ENCODE data around the gene IFFO2.
"Not testable (repeated sequence)": the region's sequence is repeated elsewhere in the genome, so short reads cannot be mapped to it uniquely, and the experiment has no call there.

Gene IFFO2

DNA sequence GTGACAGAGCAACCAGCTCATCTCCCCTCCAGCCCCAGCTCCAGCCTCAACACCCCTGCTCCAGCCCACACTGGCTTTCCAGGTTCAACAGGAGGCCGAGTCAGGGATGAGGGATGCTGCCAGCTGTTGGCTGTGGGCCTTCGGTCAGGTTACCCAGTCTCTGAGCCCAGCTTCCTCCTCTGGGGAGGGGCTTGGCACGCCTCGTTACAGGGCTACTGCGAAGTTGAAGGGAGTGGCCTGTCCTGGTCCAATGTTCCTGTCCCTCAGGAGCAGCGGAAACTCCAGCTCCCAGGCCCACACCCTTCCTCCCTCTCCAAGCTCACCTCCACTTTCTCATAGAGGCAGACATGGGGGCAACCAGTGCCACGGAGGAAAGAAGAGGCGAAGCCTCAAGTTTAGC is 81.9 kb downstream of the IFFO2 start:
- no peak for DNase-seq (ENCODE audit: low read depth in 2 of 2)

DNA sequence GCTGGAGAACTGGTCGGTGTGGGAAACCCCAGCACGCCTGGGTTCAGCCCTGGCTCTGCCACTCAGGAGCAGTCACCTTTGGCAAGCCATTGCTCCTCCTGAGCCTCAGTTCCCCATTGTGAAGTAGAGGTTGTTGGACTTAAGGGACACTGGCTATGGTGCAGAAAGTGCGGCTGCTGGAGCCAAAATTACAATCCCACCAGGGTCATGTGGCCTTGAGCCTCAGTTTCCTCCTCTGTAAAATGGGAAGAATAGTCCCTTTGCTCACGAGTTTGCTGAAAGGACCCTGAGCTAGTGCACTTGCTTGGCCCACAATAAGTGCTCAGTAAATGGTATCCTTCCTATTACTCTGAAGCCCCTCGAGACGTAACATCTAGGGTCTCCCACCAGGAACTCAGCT is 82.4 kb downstream of the IFFO2 start:
- no peak for DNase-seq (ENCODE audit: low read depth in 2 of 2)

DNA sequence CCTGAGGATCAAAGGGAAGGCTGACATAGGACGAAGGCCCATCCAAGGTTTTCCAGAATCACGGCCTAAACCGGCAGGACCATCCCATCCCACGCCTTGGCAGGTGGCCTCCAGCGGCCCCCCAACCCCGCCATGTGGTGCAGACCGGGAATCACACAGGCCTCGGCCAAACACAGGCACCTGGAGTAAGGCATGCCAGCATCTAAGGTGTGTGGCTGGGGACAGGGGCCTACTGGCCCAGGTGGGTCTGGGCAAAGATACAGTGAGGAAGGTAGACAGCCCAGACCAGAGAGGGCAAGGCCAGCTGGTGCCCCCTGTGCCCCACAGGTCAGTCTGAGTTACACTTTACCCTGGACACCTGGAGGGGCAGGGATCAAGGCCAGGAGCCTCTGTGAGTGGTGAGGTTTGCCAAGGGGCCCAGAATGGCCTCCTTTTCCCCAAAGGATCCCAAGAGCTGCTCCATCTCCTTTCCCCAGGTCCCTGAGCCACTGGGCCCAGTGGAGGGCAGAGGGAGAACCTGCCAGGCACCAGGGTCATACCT is 84.3 kb downstream of the IFFO2 start:
- no peak for DNase-seq (ENCODE audit: low read depth in 2 of 2)

DNA sequence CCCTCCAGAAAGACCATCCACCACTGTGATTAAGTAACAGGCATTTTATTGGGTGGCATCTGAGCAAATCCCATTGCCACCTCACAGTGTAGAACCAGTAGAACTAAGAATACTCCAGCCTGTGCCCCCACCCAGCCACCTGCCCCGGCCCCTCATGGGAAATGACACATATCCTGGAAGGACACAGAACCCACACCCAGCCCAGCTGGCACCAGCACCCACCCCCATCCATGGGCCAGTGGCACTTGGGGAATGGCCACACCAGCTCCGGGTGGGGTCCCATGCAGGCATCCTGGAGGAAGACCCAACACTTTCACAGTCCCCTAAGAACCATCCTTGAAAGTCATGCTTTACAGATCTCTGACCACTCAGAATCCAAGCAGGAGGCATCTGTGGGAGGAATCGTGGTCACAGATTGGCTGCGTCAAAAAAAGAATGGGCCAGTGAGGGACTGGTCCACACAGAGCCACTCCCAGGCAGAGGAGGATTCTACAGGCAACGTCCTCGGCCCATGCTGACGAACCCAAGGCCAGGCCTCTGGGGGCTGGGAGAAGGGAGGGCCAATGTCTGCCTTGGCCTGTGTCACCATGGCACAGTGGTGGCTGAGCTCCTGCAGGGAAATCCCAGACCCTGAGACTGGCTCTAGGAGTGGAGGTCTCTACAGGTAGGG is 84.9 kb downstream of the IFFO2 start:
- no peak for DNase-seq (ENCODE audit: low read depth in 2 of 2)

DNA sequence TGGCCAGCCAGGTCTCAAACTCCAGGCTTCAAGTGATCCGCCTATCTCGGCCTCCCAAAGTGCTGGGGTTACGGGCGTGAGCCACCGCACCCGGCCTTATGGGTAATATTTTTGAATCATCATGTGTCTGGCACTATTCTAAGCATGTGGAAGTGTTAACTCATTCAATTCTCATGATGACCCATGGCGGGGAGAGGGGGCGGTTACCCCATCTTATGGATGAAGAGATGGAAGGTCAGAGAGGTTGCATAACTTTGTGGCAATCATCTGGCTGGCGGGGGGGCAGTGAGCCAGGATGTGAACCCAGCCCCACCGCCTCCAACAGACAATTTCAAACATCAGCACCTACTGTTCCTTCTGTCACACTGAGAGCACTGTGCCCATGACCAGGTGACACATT is 85.5 kb downstream of the IFFO2 start:
- DNase-seq (ENCODE audit: low read depth in 2 of 2): no peak

DNA sequence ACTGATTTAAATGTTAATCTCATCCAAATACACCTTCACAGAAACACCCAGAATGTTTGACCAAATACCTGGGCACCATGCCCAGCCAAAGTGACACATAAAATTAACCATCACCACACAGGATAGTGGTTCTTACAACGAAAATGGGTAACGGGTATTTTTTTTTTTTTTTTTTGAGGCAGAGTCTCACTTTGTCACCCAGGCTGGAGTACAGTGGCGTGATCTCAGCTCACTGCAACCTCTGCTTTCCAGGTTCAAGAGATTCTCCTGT is 85.9 kb downstream of the IFFO2 start:
- DNase-seq (ENCODE audit: low read depth in 2 of 2): not testable (repeated sequence)

DNA sequence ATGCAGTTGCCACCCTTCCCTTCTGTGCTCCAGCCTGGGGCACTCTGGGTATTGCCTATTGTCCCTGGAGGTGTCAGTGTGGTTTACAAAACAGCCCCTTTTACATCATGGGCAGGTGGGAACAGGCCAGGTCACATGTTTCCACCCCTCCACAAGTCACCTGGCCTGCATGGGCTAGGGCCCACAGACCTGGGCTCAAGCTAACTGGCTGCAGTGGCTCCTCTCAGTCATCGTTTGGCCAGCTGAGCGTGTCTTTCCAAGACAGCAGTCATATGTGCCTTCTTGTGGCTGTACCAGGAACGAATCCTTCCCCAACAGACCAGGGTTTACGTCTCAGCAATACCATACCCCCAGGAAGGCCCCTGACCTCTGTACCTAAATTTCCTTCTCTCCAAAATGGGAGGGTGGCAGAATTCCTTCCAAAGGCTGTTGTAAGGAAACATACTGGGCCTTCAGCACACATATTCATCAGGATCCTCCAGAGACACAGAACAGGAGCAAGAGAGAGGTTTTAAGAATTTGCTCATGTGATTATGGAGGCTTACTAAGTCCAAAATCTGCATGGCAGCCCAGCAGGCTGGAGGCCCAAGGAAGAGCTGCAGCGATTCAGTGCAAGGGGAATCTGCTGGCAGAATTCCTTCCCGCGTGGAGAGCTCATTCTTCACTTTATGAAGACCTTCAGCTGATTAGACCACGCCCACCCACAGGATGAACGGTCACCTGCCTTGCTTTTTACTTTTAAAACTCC is 86.5 kb downstream of the IFFO2 start:
- no peak for DNase-seq (ENCODE audit: low read depth in 2 of 2)

DNA sequence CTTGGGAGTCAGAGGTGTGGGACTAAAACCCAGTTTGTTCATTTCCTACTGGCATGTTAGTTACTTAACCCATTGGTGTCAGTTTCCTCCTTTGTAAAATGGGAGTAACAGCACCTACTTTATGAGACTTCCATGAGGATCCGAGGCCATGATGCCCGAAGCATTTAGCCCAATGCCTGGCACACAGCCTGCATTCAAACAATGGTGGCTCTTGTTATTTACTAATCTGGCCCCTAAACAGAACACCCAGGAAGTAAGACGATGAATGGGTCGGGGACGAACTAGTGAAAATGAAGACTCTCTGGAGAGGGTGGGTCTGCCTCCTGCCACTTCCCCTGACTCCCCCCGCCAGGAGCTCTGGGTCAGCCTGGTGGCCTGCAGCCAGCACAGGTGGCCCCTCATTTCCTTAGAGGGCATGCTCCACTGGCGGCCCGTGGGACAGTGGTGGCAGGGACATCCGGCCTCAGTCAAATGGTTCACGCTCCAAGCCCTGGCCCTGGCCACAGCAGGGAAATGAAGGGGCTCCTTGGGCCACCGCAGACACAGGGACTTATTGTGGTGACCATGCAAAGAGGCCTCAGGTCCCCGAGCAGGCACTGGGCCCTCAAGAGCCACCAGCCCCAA is 87.6 kb downstream of the IFFO2 start:
- DNase-seq (ENCODE audit: low read depth in 2 of 2): no peak

DNA sequence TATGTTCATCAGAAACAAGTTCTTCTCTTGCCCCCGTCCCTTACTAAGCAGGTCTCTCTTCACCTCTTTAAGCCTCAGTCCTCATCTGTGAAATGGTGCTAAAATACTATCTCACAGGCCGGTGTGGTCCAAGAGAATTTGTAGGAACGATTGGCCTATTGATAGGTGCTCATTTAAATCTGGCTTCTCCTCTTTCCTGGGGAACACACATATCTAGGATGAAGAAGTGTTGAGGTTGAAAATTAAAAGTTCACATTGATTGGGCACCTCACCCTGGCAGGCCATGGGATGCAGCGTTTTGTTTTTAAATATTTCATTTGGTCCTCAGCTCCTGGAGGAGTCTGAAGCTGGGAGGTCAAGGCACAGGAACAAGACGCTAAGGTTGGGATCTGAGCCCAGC is 88.1 kb downstream of the IFFO2 start:
- no peak for DNase-seq (ENCODE audit: low read depth in 2 of 2)

DNA sequence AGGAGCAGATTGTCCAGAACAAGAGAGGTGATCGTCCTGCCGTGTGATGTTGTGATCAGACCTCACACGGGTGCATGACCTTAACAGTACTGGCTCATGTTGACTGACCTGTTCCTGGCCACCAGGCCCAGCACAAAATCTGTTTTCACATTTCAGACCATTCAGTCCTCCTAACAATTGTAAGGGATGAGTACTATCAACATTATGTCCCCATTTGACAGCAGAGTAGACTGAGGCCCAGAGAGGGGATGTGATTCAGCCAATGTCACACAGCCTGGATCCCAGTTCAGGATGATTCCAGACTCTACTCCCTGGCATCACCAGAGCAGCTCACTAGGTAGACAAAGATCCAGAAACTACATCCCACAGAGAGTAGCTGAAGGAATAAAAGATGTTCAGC is 89.6 kb downstream of the IFFO2 start:
- DNase-seq (ENCODE audit: low read depth in 2 of 2): no peak

DNA sequence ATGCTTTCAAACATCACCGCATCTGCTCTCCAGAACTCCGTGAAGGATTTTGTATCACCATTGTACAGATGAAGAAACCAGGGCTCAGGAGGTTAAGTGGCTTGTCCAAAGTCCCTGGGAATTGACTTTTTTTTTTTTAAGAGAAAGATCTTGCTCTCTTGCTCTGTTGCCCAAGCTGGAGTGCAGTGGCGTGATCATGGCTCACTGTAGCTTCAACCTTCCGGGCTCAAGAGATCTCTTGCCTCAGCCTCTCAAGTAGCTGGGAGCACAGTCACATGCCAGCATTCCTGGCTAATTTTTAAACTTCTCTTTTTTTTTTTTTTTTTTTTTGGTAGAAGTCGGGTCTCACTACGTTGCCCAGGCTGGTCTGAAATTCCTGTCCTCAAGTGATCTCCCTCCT is 90.2 kb downstream of the IFFO2 start:
- DNase-seq (ENCODE audit: low read depth in 2 of 2): no peak

DNA sequence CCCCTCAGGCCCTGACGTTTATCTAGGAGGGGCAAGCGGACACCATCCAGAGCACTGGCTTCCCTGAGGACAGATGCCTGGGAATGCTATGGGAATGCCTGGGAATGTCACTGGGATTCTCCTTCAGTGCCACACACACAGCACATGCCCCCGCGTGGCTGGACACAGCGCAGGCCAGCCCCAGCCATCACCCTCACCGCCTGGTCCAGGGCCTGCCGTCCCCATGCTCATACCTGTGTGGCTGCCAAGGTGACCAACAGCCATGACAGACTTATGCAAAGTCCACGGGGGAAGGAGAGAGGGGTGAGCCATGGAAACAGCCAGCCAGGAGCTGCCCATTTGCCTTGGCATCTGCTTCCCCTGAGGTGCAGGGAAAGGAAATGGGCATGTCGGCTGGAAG is 91.3 kb downstream of the IFFO2 start:
- no peak for DNase-seq (ENCODE audit: low read depth in 2 of 2)

DNA sequence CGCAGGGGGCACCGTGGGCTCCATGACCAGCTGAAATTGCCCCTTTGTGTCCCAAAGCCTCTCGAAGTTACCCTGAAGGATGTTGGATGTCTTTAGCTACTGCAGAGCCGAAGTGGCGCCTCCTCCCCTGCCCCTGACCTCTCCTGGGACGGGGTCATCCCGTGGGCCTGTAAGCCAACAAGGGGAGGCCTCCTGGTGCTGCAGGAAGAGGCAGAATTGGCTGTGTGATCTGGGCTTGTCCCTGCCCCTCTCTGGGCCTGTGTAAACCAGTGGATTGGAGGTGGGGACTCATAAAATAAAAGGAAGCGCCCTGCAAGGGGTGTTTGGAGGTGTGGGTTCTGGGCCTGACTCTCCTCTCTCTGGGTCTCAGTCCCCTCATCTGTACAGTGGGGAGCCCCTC is 94.9 kb downstream of the IFFO2 start:
- no peak for DNase-seq (ENCODE audit: low read depth in 2 of 2)

DNA sequence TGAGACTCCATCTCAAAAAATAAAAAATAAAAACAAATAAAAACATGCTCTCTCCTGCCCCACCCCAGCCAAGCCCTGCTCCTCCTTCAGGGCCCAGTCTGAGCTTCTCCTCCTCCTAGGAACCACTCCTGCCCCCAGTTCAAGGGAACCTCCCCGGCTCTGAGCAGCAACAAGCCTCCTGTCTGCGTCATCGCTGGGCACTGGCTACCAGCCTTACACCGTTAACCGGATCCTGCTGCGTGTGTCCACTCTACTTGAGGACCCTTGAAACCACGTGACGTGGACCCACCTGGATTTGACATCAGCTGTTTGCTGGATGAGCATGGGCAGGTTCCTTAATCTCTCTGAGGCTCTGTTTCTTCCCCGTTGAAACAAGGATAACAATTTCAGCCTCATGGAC is 95.4 kb downstream of the IFFO2 start:
- DNase-seq (ENCODE audit: low read depth in 2 of 2): no peak

DNA sequence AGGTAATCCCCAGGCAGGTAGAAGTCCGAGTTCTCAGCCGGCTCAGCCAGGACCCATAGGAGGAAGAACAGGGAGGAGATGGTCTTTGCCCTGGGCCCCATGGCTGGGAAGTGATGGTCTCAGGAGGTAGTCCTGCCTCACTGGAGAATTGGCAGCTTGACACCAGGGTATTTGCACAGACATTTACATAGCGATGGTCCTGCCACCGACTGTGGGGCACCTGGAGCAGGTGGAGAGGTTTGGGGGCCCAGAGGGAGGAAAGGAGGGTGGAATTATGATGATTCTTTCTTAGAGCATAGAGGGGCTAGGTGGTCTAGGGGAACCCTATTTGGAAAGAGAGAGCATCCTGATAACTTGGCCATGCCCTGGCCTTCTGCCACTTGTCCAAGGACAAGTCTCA is 96.9 kb downstream of the IFFO2 start, which contains the start of gene TAS1R2:
TAS1R2 (minus strand) TSS at position 101 of the 400 bp plus-strand sequence; CDS start at position 101, 0 bp downstream.
- DNase-seq (ENCODE audit: low read depth in 2 of 2): no peak

DNA sequence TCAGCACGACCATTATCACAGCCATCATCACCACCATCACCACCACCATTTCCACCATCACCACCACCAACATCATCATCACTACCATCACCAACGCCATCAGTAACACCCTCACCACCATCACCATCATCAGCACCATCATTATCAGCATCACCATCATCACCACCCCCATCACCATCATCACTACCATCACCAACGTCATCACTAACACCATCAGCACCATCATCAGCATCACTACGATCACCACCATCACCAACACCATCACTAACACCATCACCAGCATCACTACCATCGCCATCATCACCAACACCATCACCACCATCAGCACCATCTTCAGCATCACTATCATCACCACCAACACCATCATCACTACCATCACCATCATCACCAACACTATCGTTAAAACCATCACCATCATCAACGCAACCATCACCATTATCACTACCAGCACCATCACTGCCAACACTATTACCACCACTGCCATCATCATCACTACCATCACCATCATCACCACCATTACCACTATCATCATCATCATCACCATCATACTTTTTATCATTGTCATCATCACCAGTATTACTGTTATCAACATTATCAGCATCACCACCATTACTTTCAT is 98.3 kb downstream of the IFFO2 start:
- no peak for DNase-seq (ENCODE audit: low read depth in 2 of 2)

DNA sequence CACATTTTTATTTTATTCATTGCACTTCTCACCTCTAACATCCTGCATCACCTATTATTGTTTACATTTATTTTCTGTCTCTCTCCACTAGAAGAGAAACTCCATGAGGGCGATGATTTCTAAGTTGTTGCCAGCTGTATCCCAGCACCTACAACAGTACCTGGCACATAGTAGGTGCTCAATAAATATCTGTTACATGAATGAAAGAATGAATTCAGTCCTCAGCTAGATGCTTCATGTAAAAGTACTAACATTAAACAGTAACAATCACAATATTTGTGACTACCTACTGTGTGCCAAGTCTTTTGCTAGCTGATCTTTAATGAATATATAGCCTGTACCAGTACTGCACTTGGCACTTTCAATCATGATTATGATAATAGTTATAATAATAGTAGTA is 100.0 kb downstream of the IFFO2 start:
- no peak for DNase-seq (ENCODE audit: low read depth in 2 of 2)

DNA sequence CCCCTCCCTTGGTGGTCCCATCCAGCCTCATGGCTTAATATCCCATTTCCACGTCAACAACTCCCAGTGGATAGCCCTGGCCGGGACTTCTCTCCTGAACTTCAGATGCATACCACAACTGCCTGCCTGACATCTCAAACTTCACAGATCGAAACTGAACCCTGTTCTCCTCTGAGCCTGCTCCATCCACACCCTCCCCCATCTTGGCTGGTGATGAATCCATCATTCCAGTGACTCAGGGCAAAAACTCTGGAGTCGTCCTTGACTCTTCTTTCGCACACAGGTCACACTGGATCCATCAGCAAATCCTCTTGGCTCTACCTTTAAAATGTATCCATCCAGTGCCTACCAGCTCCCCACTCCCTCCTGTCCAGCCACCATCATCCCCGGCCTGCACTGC is 100.9 kb downstream of the IFFO2 start:
- DNase-seq (ENCODE audit: low read depth in 2 of 2): no peak

DNA sequence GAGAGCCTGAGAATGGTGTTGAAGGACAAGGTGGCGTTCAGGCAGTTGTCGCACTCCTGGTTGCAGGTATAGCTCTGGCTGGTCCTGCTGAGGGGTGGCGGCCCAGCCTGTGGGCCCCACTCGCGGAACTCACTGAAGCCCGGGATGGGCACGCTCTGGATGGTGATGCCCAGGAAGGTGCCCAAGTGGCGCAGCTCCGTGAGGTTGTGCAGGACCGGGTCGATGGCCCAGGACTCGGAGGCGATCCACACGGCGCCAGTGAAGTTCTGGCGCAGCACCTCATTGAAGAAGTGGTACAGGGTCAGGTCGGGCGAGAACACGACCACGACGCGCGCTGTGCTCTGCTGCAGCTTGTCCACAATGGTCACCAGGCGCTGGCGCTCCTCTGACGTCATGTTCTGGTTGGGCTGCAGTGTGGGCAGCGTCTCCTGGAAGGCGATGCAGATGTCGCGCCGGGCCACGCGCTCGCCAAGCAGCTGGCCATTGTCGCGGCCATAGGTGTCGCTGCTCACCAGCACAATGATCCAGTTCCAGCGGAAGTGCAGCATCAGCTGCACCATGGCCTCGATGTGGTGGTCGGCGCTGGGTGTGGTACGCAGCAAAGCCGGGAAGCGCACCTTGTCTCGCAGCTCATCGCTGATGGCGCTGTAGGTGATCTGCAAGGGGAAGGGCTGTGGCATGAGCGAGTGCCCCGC is 102.0 kb downstream of the IFFO2 start:
- no peak for DNase-seq (ENCODE audit: low read depth in 2 of 2)

Data from stimulated activated CD4-positive, alpha-beta T cell treated with anti-CD3 and anti-CD28 coated beads, Interleukin-1b, Interleukin-23, amount 100 ng/mL, for 1 hour (primary cell).